ENCODE data around the gene GET3. TPM values are rescaled to one million over a fixed set of nuclear protein-coding genes. Genes with fewer than 3 reads are reported as not detected.
A peak's percentile ranks its signal among the peaks of the same experiment; 100 is the strongest.
"Not testable (repeated sequence)": the region's sequence is repeated elsewhere in the genome, so short reads cannot be mapped to it uniquely, and the experiment has no call there.

The GET3 gene
- polyA plus RNA-seq, 1 of the 3 experiments (the other 2 are of a cell fraction), result 264 TPM

- peak; percentile 31; the same call in 1 of the 2 replicates for TF ChIP-seq GABPA (IDR thresholded peaks at IDR 0.05; ENCODE audit: low read depth)
- no peak for TF ChIP-seq JUND (IDR thresholded peaks at IDR 0.05)
- TF ChIP-seq MAX (IDR thresholded peaks at IDR 0.05; ENCODE audit: low read depth), result peak; percentile 99
- TF ChIP-seq PBX3 (IDR thresholded peaks at IDR 0.05), result no peak
- TF ChIP-seq CHD2 (IDR thresholded peaks at IDR 0.05; ENCODE audit: low read length, partially characterized antibody), result no peak
- TF ChIP-seq NFIC (IDR thresholded peaks at IDR 0.05; ENCODE audit: borderline replicate concordance), result peak; percentile 72
- no peak for TF ChIP-seq IRF3 (IDR thresholded peaks at IDR 0.05; ENCODE audit: low read depth, low read length)
- peak; percentile 68 for TF ChIP-seq POLR2AphosphoS5 (IDR thresholded peaks at IDR 0.05; ENCODE audit: low read depth, low read length)
- TF ChIP-seq RFX5 (IDR thresholded peaks at IDR 0.05; ENCODE audit: low read length), result no peak
- TF ChIP-seq NRF1 (IDR thresholded peaks at IDR 0.05; ENCODE audit: low read depth, low read length), result peak; percentile 71
Measured at GRCh38 chr19:12723641-12724426, 13.5 kb upstream of the GET3 start, which contains the start of gene TNPO2 (continued).

- H3K9me2 ChIP-seq, result not testable (repeated sequence)
- CTCF ChIA-PET, result interaction anchor here (1.6 kb wide), 1 partner anchor 32 kb away, joined by 4 read pairs; no protein-coding TSS in a partner anchor
Measured at GRCh38 chr19:12725612-12726011, 11.7 kb upstream of the GET3 start.

GRCh38 chr19:12726988-12727316 is 10.3 kb upstream of the GET3 start:
- peaks cover 0 to 3% of the 10 kb centered on the region in 2 experiments; a peak in 2 of 4 replicates for H3K4me1 ChIP-seq (ENCODE audit: control insufficient read depth in 1 of 2, insufficient read depth in 2 of 2, low read depth in 1 of 2, low read length in 1 of 2)
- peaks cover 19% of the 10 kb centered on the region for H4K20me1 ChIP-seq (ENCODE audit: insufficient read depth)
- H3K36me3 ChIP-seq (replicated peaks in 1 of 2; ENCODE audit: control insufficient read depth in 1 of 2, insufficient read depth in 2 of 2, low read length in 1 of 2), result peaks cover 22 to 26% of the 10 kb centered on the region in 2 experiments
- 94% methylated on average over 2 of the region's 2 CpGs for WGBS (ENCODE audit: low lambda C conversion rate)
- ChIA-PET POLR2A (interaction anchor here (0.6 kb wide), 1 partner anchor 42 kb away, joined by 3 read pairs; no protein-coding TSS in a partner anchor), CTCF (interaction anchor here (1.6 kb wide), 1 partner anchor 31 kb away, joined by 4 read pairs; no protein-coding TSS in a partner anchor)
- no peak for DNase-seq
- H3K9me2 ChIP-seq, result no peaks in the 10 kb centered on the region
- peaks cover 28% of the 10 kb centered on the region for H3F3A ChIP-seq (replicated peaks; ENCODE audit: insufficient read depth)
- H2AFZ ChIP-seq (ENCODE audit: low read depth), result no peak overlapping the region
- H3K9ac ChIP-seq, result no peak overlapping the region
- H3K4me3 ChIP-seq (ENCODE audit: low read depth in 2 of 2, low read length in 1 of 2), result no peak overlapping the region
- H3K4me2 ChIP-seq, result no peak overlapping the region
- peaks cover 48% of the 10 kb centered on the region for H3K79me2 ChIP-seq (ENCODE audit: insufficient read depth)
- H3K27me3 ChIP-seq (ENCODE audit: insufficient read depth), result no peaks in the 10 kb centered on the region
- H3K9me3 ChIP-seq, result no peaks in the 10 kb centered on the region
- no peak overlapping the region for H3K27ac ChIP-seq (ENCODE audit: low read depth in 2 of 2, low read length in 1 of 2)
- TF ChIP-seq RCOR1 (IDR thresholded peaks at IDR 0.05; ENCODE audit: low read length) (no peak), SIN3A (IDR thresholded peaks at IDR 0.05; ENCODE audit: borderline replicate concordance, low read depth, low read length) (no peak), IRF3 (IDR thresholded peaks at IDR 0.05; ENCODE audit: low read depth, low read length) (no peak), CTCF (IDR thresholded peaks at IDR 0.05) (no peak), NRF1 (IDR thresholded peaks at IDR 0.05; ENCODE audit: low read depth, low read length) (no peak), REST (IDR thresholded peaks at IDR 0.05; ENCODE audit: low read depth, low read length) (no peak)

More at GRCh38 chr19:12725612-12726011, 11.7 kb upstream of the GET3 start:
- not testable (repeated sequence) for H3K27ac ChIP-seq (ENCODE audit: low read depth in 2 of 2, low read length in 1 of 2); H2AFZ ChIP-seq (ENCODE audit: low read depth); DNase-seq; H4K20me1 ChIP-seq (ENCODE audit: insufficient read depth); H3K27me3 ChIP-seq (ENCODE audit: insufficient read depth); H3K9me3 ChIP-seq; H3K4me3 ChIP-seq (ENCODE audit: low read depth in 2 of 2, low read length in 1 of 2); H3K4me1 ChIP-seq (ENCODE audit: control insufficient read depth in 1 of 2, insufficient read depth in 2 of 2, low read depth in 1 of 2, low read length in 1 of 2); H3K4me2 ChIP-seq; H3K9ac ChIP-seq
- 99% methylated on average over 10 of the region's 10 CpGs for WGBS (ENCODE audit: low lambda C conversion rate)
- Histone ChIP-seq H3F3A (replicated peaks; ENCODE audit: insufficient read depth) (peaks cover 28% of the 10 kb centered on the region), H3K36me3 (replicated peaks in 1 of 2; ENCODE audit: control insufficient read depth in 1 of 2, insufficient read depth in 2 of 2, low read length in 1 of 2) (peaks cover 13 to 15% of the 10 kb centered on the region in 2 experiments), H3K79me2 (ENCODE audit: insufficient read depth) (peaks cover 48% of the 10 kb centered on the region)
- POLR2A ChIA-PET, result interaction anchor here (0.6 to 0.9 kb wide), 2 partner anchors 12 to 22 kb away, joined by 3 read pairs; partner anchors contain the start of gene GET3
